DOHH2 (cell line): ENCODE measurements around the gene KARS1.

Experiments
- H3F3A ChIP-seq: fragments of 200-600 bp; sonication (generic), shearing (Covaris generic); 2 replicates; pipeline ENCODE4 v1.6.0; 2016; ENCODE audit warnings: antibody characterized with exemption, mild to moderate bottlenecking; ENCODE audit not compliant: control insufficient read depth, insufficient read depth
- H3K27ac ChIP-seq: fragments of 200-600 bp; sonication (generic); 2 replicates; pipeline ENCODE4 v1.5.1; 2014; ENCODE audit warnings: low read depth, mild to moderate bottlenecking, low read length, moderate library complexity
- H3K27me3 ChIP-seq: fragments of 200-600 bp; sonication (generic); 2 replicates; pipeline ENCODE4 v1.6.1; 2014; ENCODE audit warnings: mild to moderate bottlenecking, low read length, mixed read lengths; ENCODE audit not compliant: control insufficient read depth
- H3K36me3 ChIP-seq: fragments of 200-600 bp; sonication (generic); 2 replicates; pipeline ENCODE4 v1.6.1; 2014; ENCODE audit warnings: mild to moderate bottlenecking, low read length, moderate library complexity, mixed read lengths; ENCODE audit not compliant: control insufficient read depth
- H3K4me1 ChIP-seq: fragments of 200-600 bp; sonication (generic); 2 replicates; pipeline ENCODE4 v1.6.1; 2014; ENCODE audit warnings: mild to moderate bottlenecking, low read length, mixed read lengths; ENCODE audit not compliant: control insufficient read depth
- H3K4me2 ChIP-seq: fragments of 200-600 bp; sonication (generic); 2 replicates; pipeline ENCODE4 v1.6.0; 2014; ENCODE audit warnings: mild to moderate bottlenecking, low read length, moderate library complexity
- H3K4me3 ChIP-seq: fragments of 200-600 bp; sonication (generic); 2 replicates; pipeline ENCODE4 v1.5.1; 2014; ENCODE audit warnings: mild to moderate bottlenecking, low read length, mixed read lengths
- H3K79me2 ChIP-seq: fragments of 200-600 bp; sonication (generic); 2 replicates; pipeline ENCODE4 v1.6.1; 2014; ENCODE audit warnings: mild to moderate bottlenecking, low read length, mixed read lengths; ENCODE audit not compliant: control insufficient read depth
- H3K9me2 ChIP-seq: fragments of 200-600 bp; sonication (generic); replicated peaks from 2 replicates; pipeline ENCODE4 v1.6.1; 2014; ENCODE audit warnings: mild to moderate bottlenecking, low read length, mixed read lengths; ENCODE audit not compliant: control insufficient read depth
- H3K9me3 ChIP-seq: fragments of 200-600 bp; sonication (generic); 2 replicates; pipeline ENCODE4 v1.6.1; 2014; ENCODE audit warnings: antibody characterized with exemption, low read length, mixed read lengths; ENCODE audit not compliant: control insufficient read depth, insufficient read depth
- H4K20me1 ChIP-seq: fragments of 200-600 bp; sonication (generic); 2 replicates; pipeline ENCODE4 v1.6.0; 2014; ENCODE audit warnings: low read depth, mild to moderate bottlenecking, antibody characterized with exemption, low read length, moderate library complexity; ENCODE audit not compliant: control insufficient read depth, insufficient read depth
- CTCF ChIP-seq: fragments of 200-600 bp; sonication (generic); IDR thresholded peaks from one replicate; pipeline ENCODE4 v1.5.1; 2014; ENCODE audit warnings: antibody characterized with exemption, mild to moderate bottlenecking, low read depth, low read length; ENCODE audit not compliant: poor library complexity, severe bottlenecking
- EZH2phosphoT487 ChIP-seq: fragments of 200-600 bp; sonication (generic); IDR thresholded peaks from 2 replicates; pipeline ENCODE4 v1.6.1; 2017; ENCODE audit warnings: borderline replicate concordance, mild to moderate bottlenecking, antibody characterized with exemption, low read length, moderate library complexity, mixed read lengths

The KARS1 gene

GRCh38 chr16:75667503-75667902 is 20.0 kb upstream of the KARS1 start:
- Histone ChIP-seq H3K36me3 (no peaks in the 10 kb centered on the region), H3K9me2 (no peaks in the 10 kb centered on the region), H3K79me2 (no peaks in the 10 kb centered on the region), H3K4me2 (no peak overlapping the region), H3K27ac (no peak overlapping the region), H3K9me3 (no peaks in the 10 kb centered on the region), H4K20me1 (no peaks in the 10 kb centered on the region), H3K27me3 (no peaks in the 10 kb centered on the region), H3K4me1 (no peaks in the 10 kb centered on the region), H3K4me3 (no peak overlapping the region), H3F3A (0 out of 2 replicates have a peak, but pooled peaks cover 2% of the 10 kb centered on the region)
- TF ChIP-seq CTCF (no peak), EZH2phosphoT487 (no peak)

GRCh38 chr16:75660726-75661302 is 13.3 kb upstream of the KARS1 start:
- peaks cover 41% of the 10 kb centered on the region for H3K36me3 ChIP-seq

DNA sequence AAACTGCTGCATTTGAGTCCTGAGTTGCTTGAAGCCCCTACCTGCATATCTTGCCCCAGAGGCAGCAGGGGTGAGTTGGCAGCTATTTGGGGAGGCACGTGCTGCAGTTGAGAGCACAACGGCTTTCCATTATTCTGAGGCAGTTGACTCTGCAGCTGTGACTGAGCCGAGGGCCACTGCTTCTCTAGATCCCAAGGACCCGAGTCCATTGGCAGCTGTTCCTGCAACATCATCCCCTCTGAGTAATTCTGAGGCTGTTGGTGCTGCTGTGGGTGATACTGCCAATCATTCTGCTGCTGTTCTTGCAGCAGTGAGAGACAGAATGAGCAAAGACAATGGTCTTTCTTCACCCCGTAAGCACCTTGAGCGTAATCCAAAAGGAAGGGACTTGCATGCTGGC is 12.9 kb upstream of the KARS1 start:
- no peaks in the 10 kb centered on the region for H3K27me3 ChIP-seq
- TF ChIP-seq CTCF (no peak), EZH2phosphoT487 (no peak)

More at GRCh38 chr16:75660726-75661302, 13.3 kb upstream of the KARS1 start:
- no peaks in the 10 kb centered on the region for H3F3A ChIP-seq
- no peaks in the 10 kb centered on the region for H3K9me2 ChIP-seq
- no peak overlapping the region for H3K4me2 ChIP-seq
- no peak for TF ChIP-seq EZH2phosphoT487
- TF ChIP-seq CTCF, result no peak
- H4K20me1 ChIP-seq, result no peaks in the 10 kb centered on the region
- H3K27me3 ChIP-seq, result no peaks in the 10 kb centered on the region
- no peak overlapping the region for H3K4me3 ChIP-seq
- H3K79me2 ChIP-seq, result peaks cover 10% of the 10 kb centered on the region
- H3K27ac ChIP-seq, result no peak overlapping the region
- H3K4me1 ChIP-seq, result no peaks in the 10 kb centered on the region
- no peaks in the 10 kb centered on the region for H3K9me3 ChIP-seq

More for the DNA sequence above, 12.9 kb upstream of the KARS1 start:
- Histone ChIP-seq H3K27ac (no peak overlapping the region), H4K20me1 (no peaks in the 10 kb centered on the region), H3K9me2 (no peaks in the 10 kb centered on the region), H3K9me3 (no peaks in the 10 kb centered on the region), H3K4me1 (no peaks in the 10 kb centered on the region), H3K4me2 (no peak overlapping the region), H3F3A (no peaks in the 10 kb centered on the region), H3K36me3 (peaks cover 46% of the 10 kb centered on the region), H3K4me3 (no peak overlapping the region), H3K79me2 (peaks cover 15% of the 10 kb centered on the region)
